ENCODE data around the gene CDK5RAP2.
"Not testable (repeated sequence)": the region's sequence is repeated elsewhere in the genome, so short reads cannot be mapped to it uniquely, and the experiment has no call there.

Gene CDK5RAP2

DNA sequence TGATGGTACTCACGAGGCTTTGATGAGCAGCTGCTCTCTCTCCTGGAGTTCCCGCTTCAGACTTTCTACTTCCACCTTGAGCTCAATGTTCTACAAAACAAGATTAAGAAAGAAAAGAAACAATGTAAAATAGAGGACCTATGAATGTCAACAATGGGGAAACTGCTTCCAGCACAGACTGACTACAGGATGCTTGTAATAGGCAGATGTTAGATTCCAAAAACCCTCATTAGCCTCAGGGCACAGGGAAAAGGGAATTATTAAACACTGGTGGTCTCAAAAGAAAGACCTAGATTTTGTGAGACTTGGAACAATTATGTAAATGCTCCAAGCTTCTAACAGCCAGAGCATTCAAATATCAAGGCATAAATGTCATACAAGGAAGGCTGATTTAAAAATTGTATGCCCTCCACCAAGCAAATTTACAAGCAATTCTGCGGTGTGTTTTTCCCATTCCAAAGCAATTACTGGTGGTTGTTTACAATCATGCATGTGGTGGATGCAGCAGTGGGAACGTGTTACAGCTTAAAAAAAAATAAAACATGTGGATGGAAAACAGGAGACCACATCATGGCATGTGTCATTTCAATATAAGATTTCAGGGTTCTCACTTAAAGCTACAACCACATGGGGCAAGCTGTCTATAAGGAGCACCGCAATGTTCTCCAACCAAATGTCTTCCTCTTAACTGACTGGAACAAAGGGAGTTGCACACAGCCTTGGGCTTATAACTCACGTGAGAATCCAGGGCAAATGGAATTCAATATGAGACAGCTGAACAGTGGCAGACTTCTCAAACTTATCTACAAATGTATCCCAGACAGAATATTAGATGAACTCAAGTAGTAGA is 34.0 kb downstream of the CDK5RAP2 start:
- no peak for DNase-seq (ENCODE audit: low read depth in 2 of 2)

DNA sequence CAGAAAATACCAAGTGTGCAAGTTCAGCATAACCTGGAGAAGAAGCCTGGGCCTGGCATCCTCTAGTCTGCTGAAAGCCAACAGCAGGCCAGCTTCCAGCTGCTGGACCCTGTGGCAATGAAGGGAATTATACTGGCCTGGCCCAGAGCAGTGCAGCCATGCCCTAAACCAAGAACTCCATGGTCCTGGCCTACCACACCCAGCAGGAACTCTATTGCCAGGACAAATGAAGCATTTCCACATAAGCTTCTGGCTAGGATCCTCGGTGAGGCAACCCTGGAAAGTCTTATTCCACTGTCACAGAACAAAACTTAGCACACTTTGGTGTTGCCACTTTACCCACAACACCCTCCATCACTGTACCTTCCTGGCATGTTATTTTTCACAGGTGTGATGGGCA is 35.5 kb downstream of the CDK5RAP2 start:
- no peak for DNase-seq (ENCODE audit: low read depth in 2 of 2)

DNA sequence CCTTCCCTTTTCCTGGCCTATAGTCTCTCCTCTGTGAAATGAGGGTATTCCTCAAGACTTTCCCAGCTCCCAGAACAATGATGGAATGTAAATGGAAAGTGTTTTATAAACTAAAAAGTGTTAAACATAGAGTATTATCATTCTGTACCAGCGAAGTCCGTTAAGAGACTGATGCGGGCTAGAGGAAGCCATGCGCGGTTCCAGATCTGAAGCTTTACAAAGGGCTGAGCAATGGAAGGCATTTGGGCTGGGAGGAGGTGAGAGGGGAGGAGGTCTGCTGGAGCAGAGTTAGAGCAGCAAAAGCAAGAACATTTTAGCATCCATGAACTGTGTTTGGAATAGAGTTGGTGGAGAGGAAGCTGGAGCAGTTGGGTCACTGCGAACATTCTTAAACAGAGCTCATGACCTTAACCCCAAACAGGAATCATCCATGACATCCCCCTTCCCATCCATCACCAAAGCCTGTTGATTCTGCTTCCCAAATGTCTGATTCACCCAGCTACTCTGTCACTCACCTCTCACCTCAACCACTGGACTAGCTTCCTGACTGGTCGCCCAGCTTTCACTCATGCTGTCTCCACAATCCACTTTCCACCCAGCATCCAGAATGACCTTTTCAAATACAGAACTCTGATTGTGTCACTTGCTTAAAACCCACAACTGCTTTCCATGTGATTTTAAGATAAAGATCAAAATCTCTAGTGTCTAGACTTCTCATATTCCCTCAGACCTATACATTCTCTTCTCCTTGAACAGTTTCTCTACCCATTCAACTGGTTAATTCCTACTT is 37.1 kb downstream of the CDK5RAP2 start:
- no peak for DNase-seq (ENCODE audit: low read depth in 2 of 2)

DNA sequence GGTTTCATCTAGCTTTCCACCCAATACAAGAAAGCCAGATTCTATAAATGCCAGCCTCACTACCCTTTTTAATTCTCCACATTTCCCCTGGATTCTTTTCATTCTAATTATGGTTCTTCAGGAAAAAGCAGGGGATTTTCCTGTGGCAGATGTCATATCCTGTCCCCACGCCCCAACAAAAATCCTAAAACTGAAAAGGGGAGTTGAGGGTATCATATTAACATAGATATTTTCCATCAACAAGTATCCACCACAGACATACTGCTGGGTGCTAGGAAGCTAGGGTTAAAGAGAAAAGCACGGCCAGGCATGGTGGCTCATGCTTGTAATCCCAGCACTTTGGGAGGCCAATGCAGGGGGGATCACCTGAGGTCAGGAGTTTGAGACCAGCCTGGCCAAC is 38.0 kb downstream of the CDK5RAP2 start:
- no peak for DNase-seq (ENCODE audit: low read depth in 2 of 2)

DNA sequence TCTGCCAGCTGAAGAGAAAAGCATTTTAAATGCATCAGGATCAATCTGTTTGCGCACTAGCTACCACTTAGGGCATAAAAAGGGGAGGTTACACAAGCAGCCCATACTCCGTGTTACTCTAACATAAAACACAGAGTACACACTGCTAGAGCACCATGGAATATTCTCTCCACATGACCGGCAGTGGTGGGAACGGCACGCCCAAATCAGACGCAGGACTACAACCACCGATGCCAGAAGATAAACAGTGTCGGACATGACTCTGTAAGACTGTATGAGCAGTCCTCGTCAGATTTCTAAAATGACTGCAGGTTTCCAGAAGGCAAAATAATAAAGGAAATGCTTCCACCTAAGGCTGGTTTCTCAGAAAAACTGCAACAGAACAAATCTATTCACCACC is 40.0 kb downstream of the CDK5RAP2 start:
- no peak for DNase-seq (ENCODE audit: low read depth in 2 of 2)

DNA sequence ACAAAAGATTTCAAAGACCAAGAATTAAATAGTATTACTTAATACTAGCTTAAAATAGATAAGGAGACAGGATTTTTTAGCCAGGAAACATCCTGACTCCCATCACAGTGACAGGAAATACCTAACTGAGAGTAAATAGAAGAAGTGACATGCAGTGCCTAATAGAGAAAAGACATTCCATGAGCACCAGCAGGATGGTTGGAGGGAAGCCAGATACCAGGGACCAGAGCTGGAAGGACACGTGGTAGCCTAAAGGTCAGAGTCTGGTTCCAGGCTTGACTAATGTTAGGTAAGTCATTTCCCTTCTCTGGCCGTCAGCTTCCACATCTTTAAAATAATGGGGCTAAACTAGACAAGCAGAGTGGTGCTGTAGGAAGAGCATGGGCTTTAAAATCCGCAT is 41.6 kb downstream of the CDK5RAP2 start:
- DNase-seq (ENCODE audit: low read depth in 2 of 2), result no peak

DNA sequence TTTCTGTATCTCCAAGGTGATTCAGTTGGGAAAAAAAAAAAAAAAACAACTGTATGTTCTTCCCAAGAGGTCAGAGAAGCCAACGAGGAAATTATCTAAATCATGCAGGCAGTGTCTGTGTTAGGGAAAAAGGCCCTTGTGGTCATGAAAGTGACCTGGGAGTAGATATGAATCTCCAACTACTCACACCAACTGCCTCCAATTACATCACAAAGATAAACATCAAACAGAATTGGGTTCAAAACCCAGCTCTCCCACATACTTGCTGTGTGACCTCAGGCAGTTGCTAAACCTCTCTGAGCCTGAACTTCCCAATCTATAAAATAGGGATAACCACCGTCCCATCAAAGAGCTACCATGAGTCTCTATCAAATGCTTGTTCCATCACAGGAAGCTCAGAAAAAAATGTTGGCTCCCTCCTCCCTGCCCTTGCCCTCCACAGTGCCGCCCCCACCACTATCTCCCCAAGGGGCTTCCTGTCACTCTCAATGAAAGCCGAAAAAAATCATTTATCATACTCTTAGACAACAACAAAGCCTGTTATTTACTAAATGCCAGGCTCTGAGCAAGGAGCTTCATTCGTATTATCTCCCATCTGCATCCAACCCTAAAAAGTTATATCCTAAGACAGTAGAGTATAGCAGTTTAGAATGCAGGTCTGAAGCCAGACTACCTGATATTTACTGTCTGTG is 42.9 kb downstream of the CDK5RAP2 start:
- DNase-seq (ENCODE audit: low read depth in 2 of 2), result no peak

DNA sequence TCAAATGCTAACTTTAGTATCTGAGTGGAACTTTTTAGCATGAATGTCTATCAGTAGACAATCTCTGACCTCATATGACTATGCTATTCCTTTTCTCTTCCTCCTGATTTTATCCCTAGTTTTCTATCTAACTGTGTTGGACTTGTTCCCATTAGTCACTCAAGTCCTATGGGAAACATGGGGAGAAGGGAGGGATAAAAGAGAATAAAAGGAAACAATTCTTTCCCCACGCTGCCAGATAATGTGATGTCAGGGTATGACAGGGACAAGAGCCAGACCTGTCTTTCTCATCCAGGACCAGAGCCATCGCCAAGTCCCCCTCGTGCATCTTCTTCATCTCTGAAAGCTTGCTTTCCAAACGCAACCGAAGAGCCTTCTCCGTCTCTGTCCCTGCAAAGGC is 43.9 kb downstream of the CDK5RAP2 start:
- DNase-seq (ENCODE audit: low read depth in 2 of 2), result no peak

DNA sequence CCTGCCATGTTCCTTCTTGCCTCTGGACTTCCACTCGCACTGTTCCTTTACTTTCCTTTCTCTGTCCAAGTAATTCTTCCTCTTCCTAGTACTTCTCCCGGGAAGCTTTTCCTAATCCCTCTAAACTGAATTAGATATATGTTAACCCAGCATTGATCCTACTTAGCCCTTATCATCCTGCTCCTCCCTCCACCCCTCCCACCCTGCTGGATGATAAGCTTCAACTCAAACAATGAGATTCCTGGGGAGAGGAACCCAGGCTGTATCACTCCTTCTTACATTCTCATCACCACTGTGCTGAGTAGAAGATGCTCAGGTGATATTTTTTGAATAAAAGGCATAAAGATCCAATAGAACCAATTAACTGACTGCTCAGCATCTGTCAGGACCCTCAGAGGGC is 45.7 kb downstream of the CDK5RAP2 start:
- no peak for DNase-seq (ENCODE audit: low read depth in 2 of 2)

DNA sequence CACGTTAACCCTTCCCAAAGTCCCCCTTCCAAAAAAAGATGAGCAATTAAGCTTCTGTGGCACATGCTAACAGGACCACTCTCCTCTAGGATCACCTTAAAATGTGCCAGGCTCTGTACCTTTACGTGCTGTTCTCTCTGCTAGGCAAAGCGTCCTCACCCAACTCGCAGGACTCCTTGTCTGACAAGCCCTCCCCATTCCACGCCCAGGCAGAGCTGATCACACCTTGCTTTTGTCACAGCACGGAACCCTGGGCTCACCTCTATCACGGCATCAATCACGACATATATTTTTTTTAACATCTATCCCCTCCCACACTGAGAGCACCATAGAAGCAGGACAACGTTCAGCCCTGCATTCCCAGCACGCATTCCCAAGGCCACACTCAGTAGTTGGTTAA is 47.1 kb downstream of the CDK5RAP2 start:
- DNase-seq (ENCODE audit: low read depth in 2 of 2), result no peak

DNA sequence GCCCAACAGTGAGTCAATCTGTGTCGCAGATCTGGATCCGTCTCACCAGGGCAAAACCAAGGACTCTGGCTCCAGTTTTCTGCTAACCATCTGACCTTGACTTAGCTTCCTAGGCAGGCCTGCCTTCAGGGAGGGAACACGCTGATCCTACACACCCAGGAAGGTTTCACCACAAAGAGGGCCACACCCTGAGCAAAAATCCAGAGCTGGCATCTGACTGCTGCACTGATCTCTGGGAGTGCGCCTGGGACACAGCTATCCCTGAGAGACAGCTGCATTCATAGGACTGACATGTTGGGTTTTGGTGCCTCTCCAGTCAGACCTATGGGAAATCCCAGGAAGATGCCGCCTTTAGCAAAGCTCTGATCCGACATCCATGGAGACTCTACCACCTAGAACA is 47.5 kb downstream of the CDK5RAP2 start:
- DNase-seq (ENCODE audit: low read depth in 2 of 2), result no peak

DNA sequence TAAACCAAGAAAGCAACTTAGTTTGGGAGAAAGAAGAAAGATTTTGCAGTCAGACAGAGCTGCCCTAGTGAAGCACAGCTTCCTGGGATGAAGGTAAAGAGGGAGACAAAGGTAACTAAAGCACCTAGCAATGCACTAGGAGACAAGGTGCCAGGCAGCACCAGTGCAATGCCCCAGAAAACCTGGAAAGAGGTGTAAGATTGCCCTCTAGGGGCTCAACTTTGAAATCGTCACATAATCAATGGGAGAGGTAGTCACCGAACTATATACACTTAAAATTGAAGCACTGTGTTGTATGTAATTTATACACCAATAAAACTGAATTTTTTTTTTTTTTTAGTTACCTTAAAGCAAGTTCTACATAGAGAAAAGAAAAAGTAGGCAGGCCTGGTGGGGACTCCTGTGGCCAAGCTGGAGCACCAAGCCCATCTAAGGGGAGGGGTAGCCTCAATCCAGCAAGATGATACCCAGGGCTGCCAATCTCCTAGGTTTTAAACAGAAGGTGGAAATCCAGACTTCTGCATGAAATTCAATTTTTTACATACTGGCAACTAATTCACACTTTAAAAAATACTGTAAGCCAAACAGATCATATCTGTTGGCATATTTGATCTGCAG is 48.2 kb downstream of the CDK5RAP2 start:
- DNase-seq (ENCODE audit: low read depth in 2 of 2), result no peak

DNA sequence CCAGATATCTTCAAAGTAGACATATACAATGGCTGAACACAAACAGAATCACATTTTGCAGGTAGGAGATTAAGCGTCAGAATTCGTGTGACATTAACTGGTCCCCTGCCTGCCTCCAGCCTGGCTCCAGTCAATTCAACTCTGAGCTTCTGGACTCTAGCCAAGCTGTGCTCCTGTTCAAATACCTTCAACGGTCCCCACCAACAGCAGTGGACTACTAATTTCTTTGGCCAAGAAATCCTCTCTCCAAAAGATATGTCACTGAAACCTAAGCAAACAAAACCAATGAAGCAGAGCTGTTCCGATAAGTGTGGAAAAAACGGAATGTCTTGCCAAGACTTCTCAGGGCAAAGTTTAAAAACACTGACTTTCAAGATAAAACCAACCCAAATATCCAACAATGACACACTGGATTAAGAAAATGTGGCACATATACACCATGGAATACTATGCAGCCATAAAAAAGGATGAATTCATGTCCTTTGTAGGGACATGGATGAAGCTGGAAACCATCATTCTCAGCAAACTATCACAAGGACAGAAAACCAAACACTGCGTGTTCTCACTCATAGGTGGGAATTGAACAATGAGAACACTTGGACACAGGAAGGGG is 49.6 kb downstream of the CDK5RAP2 start:
- not testable (repeated sequence) for DNase-seq (ENCODE audit: low read depth in 2 of 2)

DNA sequence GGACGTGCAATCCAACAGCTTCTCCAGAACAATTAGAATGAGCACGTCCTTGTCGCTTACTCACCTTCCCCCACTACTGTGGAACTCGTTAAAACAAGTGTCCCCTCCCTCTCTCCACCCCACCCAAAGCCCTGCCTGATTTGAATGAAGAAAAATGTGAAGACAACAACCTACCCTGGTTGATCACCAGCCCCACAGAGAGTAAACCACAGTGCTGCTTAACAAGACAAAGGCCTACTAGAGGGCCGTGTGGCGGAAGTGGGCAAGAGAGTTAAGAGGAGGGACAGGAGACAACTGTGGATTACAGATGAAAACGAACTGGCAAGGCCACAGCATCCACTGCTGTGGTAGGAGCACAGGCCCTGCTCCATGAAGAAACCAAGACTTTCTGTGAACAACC is 51.1 kb downstream of the CDK5RAP2 start:
- no peak for DNase-seq (ENCODE audit: low read depth in 2 of 2)

DNA sequence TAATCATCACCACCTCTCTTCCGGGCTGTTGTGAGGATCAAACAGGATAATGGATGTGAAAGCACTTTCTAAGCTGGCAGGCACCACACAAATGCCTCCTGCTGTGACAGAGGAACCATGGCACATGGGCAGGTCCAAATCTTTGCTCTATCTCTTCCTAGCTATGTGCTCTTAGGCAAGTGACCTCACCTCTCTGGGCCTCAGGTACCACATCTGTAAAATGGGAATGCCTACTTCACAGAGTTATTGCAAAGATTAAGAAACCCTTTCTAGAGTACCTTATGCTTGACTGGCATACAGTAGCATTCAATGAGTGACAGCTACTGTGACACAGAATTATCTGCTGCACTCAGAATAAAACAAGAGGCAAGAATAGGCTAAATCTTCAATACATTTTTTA is 51.6 kb downstream of the CDK5RAP2 start:
- no peak for DNase-seq (ENCODE audit: low read depth in 2 of 2)

DNA sequence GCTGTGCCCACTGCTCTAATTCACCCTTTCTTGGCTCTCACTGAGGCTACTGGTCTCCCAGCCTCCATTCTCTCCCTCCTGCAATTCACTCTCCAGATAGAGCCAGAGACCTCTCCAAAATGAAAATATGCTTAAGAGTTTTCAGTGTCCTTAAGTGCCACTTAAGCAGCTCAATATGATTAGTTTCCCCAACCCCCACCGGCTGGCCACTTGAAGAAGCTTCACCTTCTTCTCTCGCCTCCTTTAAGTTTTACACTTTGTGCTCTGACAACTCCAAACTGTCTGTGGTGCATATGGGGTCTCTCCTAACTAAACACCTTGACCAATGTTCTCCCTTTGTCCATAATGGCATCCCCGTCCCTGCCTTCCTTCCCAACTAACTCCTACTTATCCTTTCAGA is 53.4 kb downstream of the CDK5RAP2 start:
- DNase-seq (ENCODE audit: low read depth in 2 of 2), result no peak

DNA sequence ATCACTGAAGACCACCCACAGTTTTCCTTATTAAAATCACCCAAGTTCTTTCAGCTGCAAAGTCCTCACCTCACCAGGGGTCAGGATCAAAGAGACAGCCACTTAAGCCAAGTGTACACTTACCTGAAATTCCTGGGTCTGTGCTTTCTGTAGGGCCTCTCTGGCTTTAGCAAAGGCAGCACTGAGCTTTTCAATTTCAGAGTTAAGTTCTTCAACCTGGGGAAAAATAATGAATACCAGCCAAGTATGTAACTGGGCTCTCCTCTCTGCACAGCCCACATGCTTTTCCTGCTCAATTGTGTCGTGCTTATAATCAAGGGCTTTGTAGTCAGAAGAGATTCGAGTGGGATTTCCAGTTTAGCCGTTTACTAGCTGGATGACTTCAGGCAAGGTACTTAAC is 55.1 kb downstream of the CDK5RAP2 start:
- no peak for DNase-seq (ENCODE audit: low read depth in 2 of 2)

DNA sequence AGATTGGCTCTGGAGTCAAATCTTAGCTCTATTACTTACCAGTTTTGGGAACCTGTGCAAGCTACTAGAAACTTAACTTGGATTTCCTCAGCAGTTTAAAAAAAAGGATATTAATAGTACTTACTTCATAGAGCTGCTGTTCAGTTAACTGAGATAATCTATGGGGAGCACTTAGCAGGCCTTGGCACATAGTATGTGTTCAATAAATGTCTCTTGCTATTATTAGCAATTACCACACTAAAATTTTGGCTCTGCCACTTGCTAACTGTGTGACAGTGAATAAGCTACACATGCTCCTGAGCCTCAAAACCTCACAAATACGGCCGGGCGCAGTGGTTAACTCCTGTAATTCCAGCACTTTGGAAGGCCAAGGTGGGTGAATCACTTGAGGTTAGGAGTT is 55.9 kb downstream of the CDK5RAP2 start:
- DNase-seq (ENCODE audit: low read depth in 2 of 2), result no peak

DNA sequence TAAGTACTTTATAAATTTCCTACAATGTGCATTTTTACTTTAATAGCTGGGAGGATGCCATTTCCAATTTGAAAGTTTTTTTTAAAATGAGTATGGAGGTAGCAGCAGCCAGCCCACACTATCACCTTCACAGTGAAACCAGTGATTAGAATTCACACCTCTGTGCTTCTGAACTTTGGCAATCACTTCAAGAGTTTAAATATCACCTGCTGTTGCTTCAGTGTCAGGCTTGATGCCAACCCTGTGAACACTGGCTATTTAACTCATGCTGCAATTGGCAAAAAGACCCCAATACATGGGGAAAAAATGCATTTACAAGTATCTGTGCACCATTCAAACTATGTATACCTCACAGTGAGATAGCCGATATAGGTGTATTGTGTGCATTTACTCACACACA is 57.4 kb downstream of the CDK5RAP2 start:
- no peak for DNase-seq (ENCODE audit: low read depth in 2 of 2)

DNA sequence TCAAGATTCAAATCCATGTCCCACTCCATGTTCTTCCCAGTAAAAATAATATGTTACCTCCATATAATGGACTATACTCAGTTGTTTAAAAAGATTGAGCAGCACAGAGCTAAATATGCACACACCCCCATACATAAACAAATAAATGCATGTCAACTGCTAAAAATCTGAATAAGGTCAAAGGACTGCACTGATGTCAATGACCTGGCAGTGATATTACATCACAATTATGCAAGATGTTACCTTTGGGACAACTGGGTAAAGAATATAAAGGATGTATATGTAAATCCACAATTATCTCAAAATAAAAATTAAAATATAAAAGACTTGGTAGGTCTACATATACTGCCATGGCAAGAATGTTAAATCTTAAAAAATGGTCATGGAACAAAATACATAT is 57.9 kb downstream of the CDK5RAP2 start:
- no peak for DNase-seq (ENCODE audit: low read depth in 2 of 2)

DNA sequence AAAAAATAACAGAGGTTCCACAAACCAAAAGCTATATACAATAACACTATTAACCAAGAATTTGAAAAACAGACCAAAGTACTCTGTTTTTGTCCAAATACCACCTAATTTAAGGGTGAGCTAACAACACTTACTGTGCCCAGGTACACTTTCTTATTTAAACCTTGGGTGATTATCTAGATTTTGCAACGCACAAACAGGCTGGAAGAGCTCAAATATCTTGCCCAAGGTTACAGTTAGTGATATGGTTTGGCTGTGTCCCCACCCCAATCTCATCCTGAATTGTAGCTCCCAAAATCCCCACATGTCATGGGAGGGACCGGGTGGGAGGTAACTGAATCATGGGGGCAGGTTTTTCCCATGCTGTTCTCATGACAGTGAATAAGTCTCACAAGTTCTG is 58.9 kb downstream of the CDK5RAP2 start:
- DNase-seq (ENCODE audit: low read depth in 2 of 2), result no peak

DNA sequence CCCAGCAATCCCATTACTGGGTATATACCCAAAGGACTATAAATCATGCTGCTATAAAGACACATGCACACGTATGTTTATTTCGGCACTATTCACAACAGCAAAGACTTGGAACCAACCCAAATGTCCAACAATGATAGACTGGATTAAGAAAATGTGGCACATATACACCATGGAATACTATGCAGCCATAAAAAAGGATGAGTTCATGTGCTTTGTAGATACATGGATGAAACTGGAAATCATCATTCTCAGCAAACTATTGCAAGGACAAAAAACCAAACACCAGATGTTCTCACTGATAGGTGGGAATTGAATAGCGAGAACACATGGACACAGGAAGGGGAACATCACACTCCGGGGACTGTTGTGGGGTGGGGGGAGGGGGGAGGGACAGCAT is 64.0 kb downstream of the CDK5RAP2 start:
- DNase-seq (ENCODE audit: low read depth in 2 of 2), result not testable (repeated sequence)
